IMR-90 (cell line): ENCODE measurements around the gene COL18A1. TPM values are rescaled to one million over a fixed set of nuclear protein-coding genes. Genes with fewer than 3 reads are reported as not detected.

Experiments used
- ATAC-seq: fragments of 200-7000 bp; cut with Tn5 transposase; 2 replicates; pipeline ENCODE4 v1.9.1; 2020; ENCODE audit warnings: low read depth, mild to moderate bottlenecking, moderate library complexity
- BruUV-seq: library from RNA; stranded (reverse); fragments of 400-500 nt; replicated peaks from 2 replicates; lab custom pipeline; 2021; lab: Mats Ljungman, UMichigan
- CTCF ChIA-PET: fragments of 300-600 bp; formaldehyde crosslinking; extraction: SDS; loops from one replicate; lab custom pipeline; 2021; ENCODE audit warnings: antibody characterized with exemption; lab: Yijun Ruan, JAX
- POLR2A ChIA-PET: fragments of 300-600 bp; sonication (Branson Sonifier 250); formaldehyde crosslinking; loops from one replicate; lab custom pipeline; 2022; ENCODE audit warnings: antibody characterized with exemption; ENCODE audit not compliant: unreplicated experiment; lab: Charles Lee
- DNase-seq: peaks from one replicate; pipeline ENCODE4 v3.0.0; 2013
- H2AFZ ChIP-seq: replicated peaks from 2 replicates; pipeline ENCODE3; 2013; ENCODE audit warnings: low read length, mild to moderate bottlenecking; ENCODE audit not compliant: poor library complexity
- H2AK5ac ChIP-seq: 2 replicates; pipeline ENCODE4 v1.6.1; 2013; ENCODE audit warnings: low read depth, low read length, inconsistent platforms
- H2AK9ac ChIP-seq: replicated peaks from 2 replicates; pipeline ENCODE3; 2013; ENCODE audit warnings: mild to moderate bottlenecking, low read depth, low read length, moderate library complexity; ENCODE audit not compliant: poor library complexity
- H2BK120ac ChIP-seq: 2 replicates; pipeline ENCODE4 v1.6.1; 2013; ENCODE audit warnings: low read depth, low read length, inconsistent platforms
- H2BK15ac ChIP-seq: 3 replicates; pipeline ENCODE4 v1.6.1; 2013; ENCODE audit warnings: low read depth, low read length, inconsistent platforms
- H2BK20ac ChIP-seq: 2 replicates; pipeline ENCODE4 v1.6.1; 2013; ENCODE audit warnings: low read depth, mild to moderate bottlenecking, inconsistent platforms, low read length, moderate library complexity
- H2BK5ac ChIP-seq: 2 replicates; pipeline ENCODE4 v1.6.1; 2013; ENCODE audit warnings: mild to moderate bottlenecking, low read depth, low read length, inconsistent platforms; ENCODE audit not compliant: poor library complexity, severe bottlenecking
- H3K14ac ChIP-seq: replicated peaks from 2 replicates; pipeline ENCODE4 v1.6.1; 2013; ENCODE audit warnings: low read depth, low read length, inconsistent platforms
- H3K18ac ChIP-seq: 2 replicates; pipeline ENCODE4 v1.6.1; 2013; ENCODE audit warnings: low read depth, low read length, control low read depth
- H3K23ac ChIP-seq: 2 replicates; pipeline ENCODE4 v1.6.1; 2013; ENCODE audit warnings: low read depth, low read length, inconsistent platforms
- H3K27ac ChIP-seq: 2 replicates; pipeline ENCODE4 v1.5.1; 2013; ENCODE audit warnings: mild to moderate bottlenecking, control low read depth, low read length; ENCODE audit not compliant: insufficient read depth
- H3K27me3 ChIP-seq: 2 replicates; pipeline ENCODE4 v1.6.1; 2013; ENCODE audit warnings: low read length; ENCODE audit not compliant: control insufficient read depth, insufficient read depth
- H3K36me3 ChIP-seq: 2 replicates; pipeline ENCODE4 v1.6.1; 2013; ENCODE audit warnings: low read length, mixed read lengths; ENCODE audit not compliant: control insufficient read depth, insufficient read depth
- H3K4ac ChIP-seq: 2 replicates; pipeline ENCODE4 v1.6.1; 2013; ENCODE audit warnings: low read depth, low read length, inconsistent platforms
- H3K4me1 ChIP-seq: 2 replicates; pipeline ENCODE4 v1.6.1; 2013; ENCODE audit warnings: low read length, mixed read lengths; ENCODE audit not compliant: control insufficient read depth, insufficient read depth
- H3K4me2 ChIP-seq: 2 replicates; pipeline ENCODE4 v1.6.1; 2013; ENCODE audit warnings: low read depth, mild to moderate bottlenecking, control low read depth, low read length, moderate library complexity
- H3K4me3 ChIP-seq: 2 replicates; pipeline ENCODE4 v1.5.1; 2013; ENCODE audit warnings: low read depth, mild to moderate bottlenecking, control low read depth, low read length, moderate library complexity; ENCODE audit not compliant: insufficient read depth
- H3K56ac ChIP-seq: 2 replicates; pipeline ENCODE4 v1.6.1; 2013; ENCODE audit warnings: low read length, inconsistent platforms; ENCODE audit not compliant: insufficient read depth; ENCODE audit errors: extremely low read depth
- H3K79me1 ChIP-seq, 2 experiments: 2 replicates each; pipeline ENCODE4 v1.6.1; 2013; ENCODE audit warnings: low read length in 2 of 2, inconsistent platforms in 1 of 2, low read depth in 1 of 2
- H3K9ac ChIP-seq: 2 replicates; pipeline ENCODE4 v1.6.1; 2013; ENCODE audit warnings: low read depth, low read length, control low read depth
- H3K9me1 ChIP-seq: 2 replicates; pipeline ENCODE4 v1.6.1; 2013; ENCODE audit warnings: low read length, inconsistent platforms; ENCODE audit not compliant: insufficient read depth
- H3K9me3 ChIP-seq: 2 replicates; pipeline ENCODE4 v1.6.1; 2013; ENCODE audit warnings: low read length; ENCODE audit not compliant: control insufficient read depth, insufficient read depth
- H4K20me1 ChIP-seq: 2 replicates; pipeline ENCODE4 v1.6.1; 2013; ENCODE audit warnings: low read length, inconsistent platforms; ENCODE audit not compliant: insufficient read depth
- H4K5ac ChIP-seq: 2 replicates; pipeline ENCODE4 v1.6.1; 2013; ENCODE audit warnings: mild to moderate bottlenecking, low read depth, low read length, control low read depth
- H4K8ac ChIP-seq, 2 experiments: 2 replicates each; pipeline ENCODE4 v1.6.1; 2013; ENCODE audit warnings: low read depth in 2 of 2, low read length in 2 of 2, control low read depth in 1 of 2, inconsistent platforms in 1 of 2
- H4K91ac ChIP-seq: 2 replicates; pipeline ENCODE4 v1.6.1; 2013; ENCODE audit warnings: low read depth, low read length, inconsistent platforms; ENCODE audit not compliant: insufficient read depth
- FOS ChIP-seq: fragments of 150-350 bp; IDR thresholded peaks from 2 replicates; pipeline ENCODE4 v1.6.1; 2016; ENCODE audit warnings: low read depth, low read length
- MAFK ChIP-seq: IDR thresholded peaks from 2 replicates; pipeline ENCODE4 v1.6.1; 2012; ENCODE audit warnings: low read depth, low read length, improper control_type of control experiment
- POLR2A ChIP-seq: IDR thresholded peaks from 2 replicates; pipeline ENCODE4 v1.6.1; 2012; ENCODE audit warnings: mild to moderate bottlenecking, low read depth, low read length
- RAD21 ChIP-seq: IDR thresholded peaks from 2 replicates; pipeline ENCODE4 v1.6.1; 2012; ENCODE audit warnings: low read length, improper control_type of control experiment
- WGBS, 2 experiments: methylation state at CpG; one replicate each; pipeline versions ENCODE4 v1.1.5 to v1.1.7; 2013; ENCODE audit warnings: missing lambda C conversion rate in 2 of 2; ENCODE audit not compliant: insufficient read length in 1 of 2; ENCODE audit errors: extremely low coverage in 2 of 2; 5-methylcytosine and 5-hydroxymethylcytosine counted together
- dilution Hi-C: fragments of 300-500 bp; cut with HindIII; formaldehyde crosslinking; loops from one replicate; pipeline ENCODE4 v1.14.3; 2018; ENCODE audit warnings: low sequenced_read_pairs; ENCODE audit not compliant: unreplicated experiment
- in situ Hi-C: fragments of 300-500 bp; cut with MboI; formaldehyde crosslinking; loops from 3 replicates; pipeline ENCODE4 v1.14.3; 2019; ENCODE audit warnings: low sequenced_read_pairs, inconsistent platforms, mixed read lengths
- intact Hi-C: fragments of 100-400 bp; cut with micrococcal nuclease; formaldehyde crosslinking; loops from 2 replicates; pipeline ENCODE4 v1.10.0; 2022
- polyA plus RNA-seq, 3 experiments: library from polyadenylated mRNA; depleted of rRNA; stranded (reverse); fragments of >200 nt; gene quantifications; 2 replicates each; pipeline ENCODE4 v1.2.3, GENCODE V29; 2012; ENCODE audit warnings: low replicate concordance in 1 of 3
- total RNA-seq: library from RNA; depleted of rRNA; stranded (reverse); fragments of >200 nt; gene quantifications from 2 replicates; pipeline ENCODE4 v1.2.3, GENCODE V29; 2012

The COL18A1 gene
- total and polyA plus RNA-seq, 2 of the 4 experiments (the other 2 are of a cell fraction): 4.3 to 46.7 TPM

- Histone ChIP-seq H2BK20ac (no peak overlapping the region), H3K4ac (no peak overlapping the region), H2AK5ac (no peak overlapping the region; the same call in 1 of the 2 replicates), H3K4me2 (no peak overlapping the region), H4K5ac (no peak overlapping the region), H4K8ac (no peak overlapping the region), H3K9ac (no peak overlapping the region), H3K23ac (no peak overlapping the region), H4K20me1 (no peaks in the 10 kb centered on the region), H3K27ac (no peak overlapping the region), H3K4me3 (no peak overlapping the region), H3K9me3 (peaks cover 10% of the 10 kb centered on the region), H3K56ac (no peak overlapping the region), H3K4me1 (no peaks in the 10 kb centered on the region), H2AK9ac (no peak overlapping the region), H2AFZ (no peak overlapping the region), H2BK15ac (no peak overlapping the region), H2BK120ac (no peak overlapping the region), H4K91ac (no peak overlapping the region), H3K36me3 (peaks cover 8% of the 10 kb centered on the region), H2BK5ac (no peak overlapping the region), H3K79me1 (peaks cover 0 to 2% of the 10 kb centered on the region in 2 experiments; a peak in 1 of 4 replicates), H3K18ac (no peak overlapping the region), H3K9me1 (no peaks in the 10 kb centered on the region), H3K14ac (no peak overlapping the region), H3K27me3 (no peaks in the 10 kb centered on the region)
- dilution Hi-C loops (no loop called here), intact Hi-C loops (no loop called here), in situ Hi-C loops (no loop called here)
- DNase-seq (no peak), ATAC-seq (no peak)
- BruUV-seq: no TSS peak
- CTCF ChIA-PET: no interaction called here
- 67% methylated on average over 2 of the region's 16 CpGs; no CpG with 5 or more reads in 1 of the 2 experiments for WGBS, 2 experiments
- TF ChIP-seq FOS: no peak
- no peak for TF ChIP-seq RAD21
- no peak for TF ChIP-seq MAFK
- TF ChIP-seq POLR2A: no peak
- POLR2A ChIA-PET: no interaction called here
Measured at GRCh38 chr21:45523411-45524101, 118.6 kb downstream of the COL18A1 start.
